ENCODE results near the gene CCDC69. TPM values are rescaled to one million over a fixed set of nuclear protein-coding genes. Genes with fewer than 3 reads are reported as not detected.

The CCDC69 gene
- total RNA-seq, 1 donor from 2014 or later: 109 TPM

- intact Hi-C loops (cut with micrococcal nuclease): no loop called here
- ATAC-seq (ENCODE audit: low read depth) (no peak), DNase-seq (no peak)
- no peak overlapping the region for H3K4me3 Mint-ChIP-seq
- POLR2A ChIA-PET: no interaction called here
- CTCF ChIA-PET: no interaction called here
- TF ChIP-seq, protein P1, sequence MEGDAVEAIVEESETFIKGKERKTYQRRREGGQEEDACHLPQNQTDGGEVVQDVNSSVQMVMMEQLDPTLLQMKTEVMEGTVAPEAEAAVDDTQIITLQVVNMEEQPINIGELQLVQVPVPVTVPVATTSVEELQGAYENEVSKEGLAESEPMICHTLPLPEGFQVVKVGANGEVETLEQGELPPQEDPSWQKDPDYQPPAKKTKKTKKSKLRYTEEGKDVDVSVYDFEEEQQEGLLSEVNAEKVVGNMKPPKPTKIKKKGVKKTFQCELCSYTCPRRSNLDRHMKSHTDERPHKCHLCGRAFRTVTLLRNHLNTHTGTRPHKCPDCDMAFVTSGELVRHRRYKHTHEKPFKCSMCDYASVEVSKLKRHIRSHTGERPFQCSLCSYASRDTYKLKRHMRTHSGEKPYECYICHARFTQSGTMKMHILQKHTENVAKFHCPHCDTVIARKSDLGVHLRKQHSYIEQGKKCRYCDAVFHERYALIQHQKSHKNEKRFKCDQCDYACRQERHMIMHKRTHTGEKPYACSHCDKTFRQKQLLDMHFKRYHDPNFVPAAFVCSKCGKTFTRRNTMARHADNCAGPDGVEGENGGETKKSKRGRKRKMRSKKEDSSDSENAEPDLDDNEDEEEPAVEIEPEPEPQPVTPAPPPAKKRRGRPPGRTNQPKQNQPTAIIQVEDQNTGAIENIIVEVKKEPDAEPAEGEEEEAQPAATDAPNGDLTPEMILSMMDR (IDR thresholded peaks at IDR 0.05): no peak
- H3K36me3 Mint-ChIP-seq (ENCODE audit: low read depth): peaks cover 84% of the 10 kb centered on the region
- H3K4me1 Mint-ChIP-seq: peaks cover 47% of the 10 kb centered on the region
- peaks cover 7% of the 10 kb centered on the region for H3K9me3 Mint-ChIP-seq
- no peak overlapping the region for H3K27ac Mint-ChIP-seq
- no peaks in the 10 kb centered on the region for H3K27me3 Mint-ChIP-seq
These were observed 37.8 kb downstream of the CCDC69 start for GRCh38 chr5:151186052-151186451.

DNA sequence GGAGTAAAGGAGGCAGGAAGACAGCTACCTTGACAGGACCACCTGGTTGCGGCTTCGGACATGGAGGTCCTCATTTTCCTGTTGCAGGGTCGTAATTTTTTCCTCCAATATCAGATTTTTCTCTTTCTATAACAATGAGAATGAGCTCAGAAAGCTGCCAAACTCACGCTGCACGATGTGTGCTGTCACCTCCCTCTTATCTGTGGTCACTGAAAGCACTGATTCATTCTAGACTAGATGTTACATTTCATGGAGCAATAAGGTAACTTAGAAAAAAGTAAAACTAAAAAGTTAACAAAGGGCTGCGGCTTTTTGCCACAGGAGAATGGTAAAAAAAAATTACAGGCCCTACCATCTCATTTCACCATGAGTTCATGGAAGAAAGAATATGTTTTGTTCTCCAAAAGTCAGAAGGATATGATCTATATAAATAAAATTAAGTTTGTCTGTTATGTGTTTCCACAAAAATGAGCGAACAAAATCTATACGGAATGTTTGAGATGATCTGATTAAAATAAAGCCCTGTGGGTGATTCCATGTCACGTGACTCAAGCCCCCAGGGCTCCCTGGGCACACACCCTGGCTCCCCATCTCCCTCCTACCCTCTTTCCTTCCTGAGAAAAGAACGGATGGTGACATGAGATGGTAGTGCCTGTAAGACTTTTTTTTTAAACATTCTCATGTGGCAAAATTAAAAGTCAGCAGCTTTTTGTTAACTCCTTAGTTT, 39.4 kb downstream of the CCDC69 start:
- intact Hi-C loops (cut with micrococcal nuclease): no loop called here
- DNase-seq (no peak), ATAC-seq (ENCODE audit: low read depth) (no peak)
- Mint-ChIP-seq H3K27ac (no peak overlapping the region), H3K36me3 (ENCODE audit: low read depth) (peaks cover 82% of the 10 kb centered on the region), H3K4me3 (no peak overlapping the region), H3K4me1 (peaks cover 43% of the 10 kb centered on the region), H3K27me3 (no peaks in the 10 kb centered on the region), H3K9me3 (peaks cover 7% of the 10 kb centered on the region)
- CTCF ChIA-PET: interaction anchor here (1.0 kb wide), 1 partner anchor 54 kb away, joined by 3 read pairs; no protein-coding TSS in a partner anchor
- TF ChIP-seq, protein P1 (IDR thresholded peaks at IDR 0.05): no peak
- POLR2A ChIA-PET: interaction anchor here (0.8 to 1.0 kb wide), 3 partner anchors 30 to 47 kb away, joined by 3 to 5 read pairs (median 4); partner anchors contain the start of gene CCDC69

DNA sequence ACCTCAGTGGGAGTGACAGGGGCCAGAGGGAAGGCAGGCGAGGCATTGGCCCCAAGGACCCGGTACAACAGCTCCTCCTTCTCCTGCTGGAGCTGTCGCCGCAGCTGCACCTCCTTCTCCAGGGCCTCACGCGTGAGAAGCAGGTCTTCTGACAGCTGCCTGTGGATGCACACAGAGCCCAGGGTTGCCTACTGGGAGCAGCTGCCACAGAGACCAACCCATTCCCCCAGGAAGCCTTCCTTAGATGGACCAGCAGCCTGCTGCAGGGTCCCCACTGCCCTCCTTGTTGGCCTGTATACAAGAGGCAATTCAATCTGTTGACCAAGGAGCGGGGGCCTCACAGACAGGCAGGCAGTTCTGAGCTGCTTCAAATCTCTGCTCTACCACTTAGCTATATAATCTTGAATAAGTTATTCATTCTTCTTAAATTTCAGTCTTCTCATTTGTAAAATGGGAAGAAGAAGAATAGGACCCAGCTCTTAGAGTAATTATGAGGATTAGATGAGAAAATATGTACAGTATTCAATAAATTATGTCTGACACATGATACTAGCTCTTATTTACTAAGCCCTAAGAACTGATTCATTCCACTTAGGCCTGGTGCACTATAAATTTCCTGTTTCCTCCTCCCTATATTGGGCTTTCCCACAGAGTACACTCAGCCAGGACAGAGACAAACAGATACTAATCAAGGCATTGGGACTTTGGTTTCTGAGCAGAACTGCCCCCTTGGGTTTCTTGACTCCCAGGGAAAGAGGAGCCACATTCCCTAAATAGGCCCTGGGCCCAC, 40.2 kb downstream of the CCDC69 start:
- Mint-ChIP-seq H3K4me1 (peaks cover 44% of the 10 kb centered on the region), H3K27me3 (no peaks in the 10 kb centered on the region), H3K36me3 (ENCODE audit: low read depth) (peaks cover 80% of the 10 kb centered on the region), H3K9me3 (peaks cover under 1% of the 10 kb centered on the region), H3K4me3 (no peak overlapping the region), H3K27ac (no peak overlapping the region)
- intact Hi-C loops (cut with micrococcal nuclease): no loop called here
- DNase-seq: no peak
- POLR2A ChIA-PET: interaction anchor here (0.8 to 1.0 kb wide), 3 partner anchors 30 to 48 kb away, joined by 3 to 5 read pairs (median 4); partner anchors contain the start of gene CCDC69
- CTCF ChIA-PET: interaction anchor here (1.0 kb wide), 1 partner anchor 55 kb away, joined by 3 read pairs; no protein-coding TSS in a partner anchor
- TF ChIP-seq, protein P1 (IDR thresholded peaks at IDR 0.05): no peak
- no peak for ATAC-seq (ENCODE audit: low read depth)

- H3K27me3 Mint-ChIP-seq: no peaks in the 10 kb centered on the region
- TF ChIP-seq, protein P1 (IDR thresholded peaks at IDR 0.05): no peak
- no peak for ATAC-seq (ENCODE audit: low read depth)
- no peak overlapping the region for H3K27ac Mint-ChIP-seq
- CTCF ChIA-PET: no interaction called here
- peaks cover 81% of the 10 kb centered on the region for H3K36me3 Mint-ChIP-seq (ENCODE audit: low read depth)
- intact Hi-C loops (cut with micrococcal nuclease): no loop called here
- no peaks in the 10 kb centered on the region for H3K9me3 Mint-ChIP-seq
- peaks cover 50% of the 10 kb centered on the region for H3K4me1 Mint-ChIP-seq
- POLR2A ChIA-PET: interaction anchor here (0.8 to 2.1 kb wide), 4 partner anchors 11 to 55 kb away, joined by 4 to 5 read pairs (median 4); no protein-coding TSS in a partner anchor
- DNase-seq: no peak
- H3K4me3 Mint-ChIP-seq: no peak overlapping the region
These were observed 40.9 kb downstream of the CCDC69 start for GRCh38 chr5:151182976-151183375.

DNA sequence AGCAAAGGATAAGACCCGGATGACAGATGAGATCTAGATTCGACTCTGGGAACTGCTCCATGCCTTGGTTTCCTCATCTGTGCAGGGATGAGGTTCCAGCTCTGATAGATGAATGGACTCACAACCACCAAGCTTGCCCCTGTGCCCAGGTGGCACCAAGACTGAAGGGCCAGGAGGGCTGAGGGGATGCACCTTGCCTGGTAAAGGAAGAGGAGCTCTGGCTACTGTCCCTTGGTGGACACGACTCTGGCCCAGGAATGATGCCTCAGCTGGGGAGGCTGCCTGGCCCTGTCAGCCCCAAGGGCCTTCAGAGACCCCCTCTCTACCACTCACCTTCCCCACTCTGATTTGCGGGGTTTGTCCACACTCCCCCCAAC, 41.4 kb downstream of the CCDC69 start:
- POLR2A ChIA-PET: interaction anchor here (0.7 to 2.1 kb wide), 6 partner anchors 10 to 56 kb away, joined by 3 to 5 read pairs (median 4); partner anchors contain the start of gene CCDC69
- peaks cover 51% of the 10 kb centered on the region for H3K4me1 Mint-ChIP-seq
- CTCF ChIA-PET: interaction anchor here (1.1 to 1.5 kb wide), 3 partner anchors 17 to 131 kb away, joined by 3 to 6 read pairs (median 4); no protein-coding TSS in a partner anchor

More for the DNA sequence above, 41.4 kb downstream of the CCDC69 start:
- ATAC-seq (ENCODE audit: low read depth): no peak
- Mint-ChIP-seq H3K27me3 (no peaks in the 10 kb centered on the region), H3K27ac (peak overlapping the region; percentile 67), H3K9me3 (no peaks in the 10 kb centered on the region), H3K36me3 (ENCODE audit: low read depth) (peaks cover 77% of the 10 kb centered on the region), H3K4me3 (no peak overlapping the region)
- TF ChIP-seq, protein P1 (IDR thresholded peaks at IDR 0.05): no peak
- no peak for DNase-seq
- intact Hi-C loops (cut with micrococcal nuclease): no loop called here

Data from activated B cell treated with CpG ODN at 0.5 μM for 24 hours (primary cell).